GM10248 (cell line): Measurements from ENCODE around the gene EIF4B.
"Not testable (repeated sequence)": the region's sequence is repeated elsewhere in the genome, so short reads cannot be mapped to it uniquely, and the experiment has no call there.

Experiments used
- CTCF ChIA-PET: fragments of 300-600 bp; sonication (Branson Sonifier 250); formaldehyde crosslinking; extraction: SDS; loops from one replicate; lab custom pipeline; 2021; ENCODE audit warnings: antibody characterized with exemption; lab: Yijun Ruan, JAX
- POLR2A ChIA-PET: fragments of 350-650 bp; sonication (Branson Sonifier 250); formaldehyde crosslinking; extraction: SDS; loops from one replicate; lab custom pipeline; 2020; ENCODE audit warnings: antibody characterized with exemption; lab: Yijun Ruan, JAX
- DNase-seq: peaks from one replicate; pipeline ENCODE4 v3.0.0; 2012; ENCODE audit errors: extremely low spot score
- TF ChIP-seq, protein P1 (sequence below): IDR thresholded peaks from 2 replicates; pipeline ENCODE4 v1.5.1; 2012; ENCODE audit warnings: mild to moderate bottlenecking, low read depth; ENCODE audit errors: extremely low read depth, missing control alignments, control extremely low read depth

EIF4B gene

DNA sequence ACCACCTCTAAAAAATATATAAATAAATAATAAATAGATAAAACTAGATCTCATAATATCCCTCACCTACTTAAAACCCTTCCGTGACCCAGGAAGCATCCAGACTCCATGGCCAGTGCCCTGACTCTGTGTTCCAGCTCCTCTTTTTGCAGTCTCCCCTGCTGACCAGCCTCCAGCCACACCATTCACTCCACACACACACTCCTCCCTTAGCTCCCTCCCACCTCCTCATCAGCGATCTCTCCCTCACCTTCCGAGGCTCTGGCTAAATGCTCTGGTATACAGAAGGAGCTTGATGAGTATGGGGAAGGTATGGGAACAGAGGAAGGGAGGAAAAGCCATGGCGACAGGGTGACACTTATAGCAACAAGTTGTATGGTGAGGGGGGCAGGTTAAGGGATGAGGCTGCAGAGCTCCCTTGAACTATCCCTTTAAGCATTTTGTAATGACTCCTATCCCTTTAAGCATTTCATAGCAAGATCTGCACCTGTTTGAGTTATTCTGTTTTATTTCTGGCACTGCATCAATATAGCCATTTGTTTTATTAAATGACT, 26.1 kb upstream of the EIF4B start:
- ChIA-PET POLR2A (no interaction called here), CTCF (interaction anchor here (0.7 to 12.4 kb wide), 50 partner anchors 9 to 948 kb away, joined by 3 to 435 read pairs (median 4); partner anchors contain the start of genes EIF4B and KRT4)
- TF ChIP-seq, protein P1, sequence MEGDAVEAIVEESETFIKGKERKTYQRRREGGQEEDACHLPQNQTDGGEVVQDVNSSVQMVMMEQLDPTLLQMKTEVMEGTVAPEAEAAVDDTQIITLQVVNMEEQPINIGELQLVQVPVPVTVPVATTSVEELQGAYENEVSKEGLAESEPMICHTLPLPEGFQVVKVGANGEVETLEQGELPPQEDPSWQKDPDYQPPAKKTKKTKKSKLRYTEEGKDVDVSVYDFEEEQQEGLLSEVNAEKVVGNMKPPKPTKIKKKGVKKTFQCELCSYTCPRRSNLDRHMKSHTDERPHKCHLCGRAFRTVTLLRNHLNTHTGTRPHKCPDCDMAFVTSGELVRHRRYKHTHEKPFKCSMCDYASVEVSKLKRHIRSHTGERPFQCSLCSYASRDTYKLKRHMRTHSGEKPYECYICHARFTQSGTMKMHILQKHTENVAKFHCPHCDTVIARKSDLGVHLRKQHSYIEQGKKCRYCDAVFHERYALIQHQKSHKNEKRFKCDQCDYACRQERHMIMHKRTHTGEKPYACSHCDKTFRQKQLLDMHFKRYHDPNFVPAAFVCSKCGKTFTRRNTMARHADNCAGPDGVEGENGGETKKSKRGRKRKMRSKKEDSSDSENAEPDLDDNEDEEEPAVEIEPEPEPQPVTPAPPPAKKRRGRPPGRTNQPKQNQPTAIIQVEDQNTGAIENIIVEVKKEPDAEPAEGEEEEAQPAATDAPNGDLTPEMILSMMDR = no peak
- DNase-seq = no peak

DNA sequence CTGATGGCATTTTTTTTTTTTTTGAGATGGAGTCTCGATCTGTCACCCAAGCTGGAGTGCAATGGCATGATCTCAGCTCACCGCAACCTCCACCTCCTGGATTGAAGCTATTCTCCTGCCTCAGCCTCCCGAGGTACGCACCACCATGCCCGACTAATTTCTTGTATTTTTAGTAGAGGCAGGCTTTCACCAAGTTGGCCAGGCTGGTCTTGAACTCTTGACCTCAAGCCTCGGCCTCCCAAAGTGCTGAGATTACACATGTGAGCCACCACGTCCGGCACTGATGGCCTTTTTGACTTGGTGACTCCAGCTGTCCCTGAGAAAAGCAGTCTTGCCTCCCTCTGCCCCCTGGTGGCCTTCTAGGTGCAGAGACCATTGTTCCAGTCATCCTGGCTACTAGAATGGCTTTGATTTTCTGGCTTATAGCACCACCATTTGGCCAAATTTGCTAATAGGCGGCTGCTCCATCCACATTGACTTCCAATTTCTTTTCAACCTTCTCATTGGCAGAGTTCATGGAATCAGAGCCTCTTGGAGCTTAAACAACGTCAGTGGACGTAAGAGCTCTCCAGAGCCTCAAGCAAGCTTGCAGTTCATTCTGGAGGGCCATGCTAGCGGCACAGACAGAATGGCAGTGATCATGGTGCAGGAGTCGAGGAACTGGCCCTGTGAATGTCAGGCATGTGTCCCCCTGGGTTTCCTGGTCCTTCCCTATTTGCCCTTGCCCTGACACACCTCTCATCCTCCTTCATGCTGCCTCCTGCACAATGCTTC, 25.4 kb upstream of the EIF4B start:
- DNase-seq = peak; percentile 84
- ChIA-PET POLR2A (no interaction called here), CTCF (interaction anchor here (0.7 to 12.4 kb wide), 50 partner anchors 8 to 948 kb away, joined by 3 to 435 read pairs (median 4); partner anchors contain the start of genes EIF4B and KRT4)
- TF ChIP-seq, protein P1 = peak; percentile 98

DNA sequence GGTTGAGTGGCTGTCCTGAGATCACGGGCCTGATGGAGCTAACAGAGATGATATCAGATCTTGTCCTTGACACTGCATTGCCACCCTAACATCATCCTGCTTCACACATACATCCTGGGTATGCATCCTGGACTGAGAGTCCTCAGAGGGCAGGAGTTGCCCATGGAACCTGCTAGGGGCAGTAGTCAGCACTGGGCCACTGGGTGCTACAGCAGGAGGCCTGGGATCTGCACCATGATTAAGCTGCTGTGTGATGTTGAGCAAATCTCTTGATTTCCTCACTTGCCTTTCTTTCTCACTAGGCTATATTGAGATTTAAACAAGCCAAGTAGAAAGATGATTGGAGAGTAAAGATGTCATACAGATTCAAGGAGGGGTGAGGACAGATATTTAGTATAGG, 22.1 kb upstream of the EIF4B start:
- POLR2A ChIA-PET = no interaction called here
- no peak for DNase-seq

DNA sequence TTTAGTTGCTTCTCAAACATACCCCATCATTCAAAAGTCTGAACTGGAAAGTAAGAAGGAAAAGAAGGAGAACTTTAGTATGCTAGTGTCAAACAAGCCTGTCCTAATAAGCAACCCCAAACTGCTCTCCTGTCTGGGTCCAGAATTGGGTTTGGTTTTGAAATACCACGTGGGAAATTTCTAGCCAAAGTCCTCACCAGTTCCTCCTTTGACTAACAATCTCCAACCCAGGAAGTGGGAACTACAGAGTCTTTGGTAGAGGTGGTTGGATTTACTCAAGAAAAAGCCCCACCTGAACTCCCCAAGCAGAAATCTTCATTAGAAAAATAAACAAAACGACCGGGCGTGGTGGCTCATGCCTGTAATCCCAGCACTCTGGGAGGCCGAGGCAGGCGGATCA, 17.4 kb upstream of the EIF4B start:
- ChIA-PET POLR2A (no interaction called here), CTCF (interaction anchor here (1.3 to 12.4 kb wide), 3 partner anchors 8 to 109 kb away, joined by 5 to 435 read pairs (median 5); no protein-coding TSS in a partner anchor)
- TF ChIP-seq, protein P1 = no peak
- no peak for DNase-seq

More for the DNA sequence above, 22.1 kb upstream of the EIF4B start:
- CTCF ChIA-PET = interaction anchor here (12.4 kb wide), 1 partner anchor 104 kb away, joined by 435 read pairs; no protein-coding TSS in a partner anchor
- TF ChIP-seq, protein P1 = no peak

DNA sequence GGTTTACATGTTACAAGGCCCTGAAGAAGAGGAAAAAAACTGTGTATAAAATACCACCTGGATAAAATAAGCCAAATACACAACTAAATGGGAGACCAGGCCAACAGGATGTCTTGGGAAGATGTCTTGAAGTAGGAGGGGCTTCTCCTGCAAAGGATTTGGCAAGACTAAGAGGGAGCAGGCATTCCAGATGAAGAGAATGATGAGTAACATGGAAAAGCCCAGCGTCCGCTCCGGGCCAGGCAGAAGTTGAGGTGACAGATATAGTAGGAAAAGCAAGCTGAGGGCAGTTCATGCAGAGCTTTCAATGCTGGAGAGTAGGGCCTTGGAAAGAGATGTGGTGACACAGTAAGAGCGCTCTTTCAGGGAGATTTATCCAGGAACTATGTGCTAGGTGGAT, 16.1 kb upstream of the EIF4B start:
- POLR2A ChIA-PET = no interaction called here
- TF ChIP-seq, protein P1 = no peak
- no peak for DNase-seq
- CTCF ChIA-PET = interaction anchor here (1.3 to 3.5 kb wide), 2 partner anchors 9 to 105 kb away, joined by 5 to 14 read pairs; no protein-coding TSS in a partner anchor

DNA sequence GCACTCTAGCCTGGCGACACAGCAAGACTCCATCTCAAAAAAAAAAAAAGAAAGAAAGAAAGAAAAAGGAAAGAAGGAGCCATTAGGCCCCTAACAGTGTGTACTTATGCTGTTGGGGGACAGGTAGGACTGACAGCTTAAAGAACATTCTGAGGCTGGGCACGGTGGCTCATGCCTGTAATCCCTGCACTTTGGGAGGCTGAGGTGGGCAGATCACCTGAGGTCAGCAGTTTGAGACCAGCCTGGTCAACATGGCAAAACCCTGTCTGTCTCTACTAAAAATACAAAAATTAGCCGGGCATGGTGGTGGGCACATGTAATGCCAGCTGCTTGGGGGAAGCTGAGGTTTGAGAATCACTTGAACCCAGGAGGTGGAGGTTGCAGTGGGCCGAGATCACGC, 14.0 kb upstream of the EIF4B start:
- CTCF ChIA-PET = interaction anchor here (1.2 to 3.5 kb wide), 3 partner anchors 11 to 967 kb away, joined by 3 to 14 read pairs (median 4); no protein-coding TSS in a partner anchor
- DNase-seq, POLR2A ChIA-PET: not testable (repeated sequence)
